ENCODE measurements around the gene PTMS. TPM values are rescaled to one million over a fixed set of nuclear protein-coding genes. Genes with fewer than 3 reads are reported as not detected.
A peak's percentile ranks its signal among the peaks of the same experiment; 100 is the strongest.

Gene PTMS
- total RNA-seq, 1 experiment from 2014 or later, result 62.9 TPM

DNA sequence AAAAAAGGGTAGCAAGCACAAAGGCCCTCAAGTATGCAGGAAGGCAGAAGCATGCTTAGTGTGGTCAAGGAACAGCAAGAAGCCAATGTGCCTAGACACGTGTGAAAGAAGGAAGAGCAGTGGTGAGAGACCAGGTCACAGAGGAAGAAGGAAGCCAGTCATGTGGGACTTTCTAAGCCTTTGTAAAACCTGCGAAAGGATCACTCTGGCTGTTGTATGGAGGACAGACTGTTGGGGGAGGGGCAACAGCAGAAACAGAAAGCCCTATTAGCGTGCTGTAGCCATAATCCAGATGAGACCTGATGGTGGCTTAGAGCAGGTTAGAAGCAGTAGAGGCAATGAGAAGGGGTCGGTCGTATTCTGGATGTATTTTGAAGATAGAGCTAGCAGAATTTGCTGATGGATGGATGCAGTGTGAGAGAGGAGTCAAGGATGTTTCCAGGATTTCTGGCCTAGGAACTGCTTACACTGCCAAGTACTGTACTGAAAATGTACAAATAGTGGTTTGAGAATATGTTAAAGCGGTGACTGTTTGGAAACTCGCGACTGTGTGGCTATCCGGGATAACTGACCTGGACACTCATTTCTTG is 7.6 kb upstream of the PTMS start:
- intact Hi-C loops (cut with micrococcal nuclease; ENCODE audit: unreplicated experiment), result no loop called here
- no peak for DNase-seq
- Mint-ChIP-seq H3K27me3 (ENCODE audit: unreplicated experiment) (peaks cover 44% of the 10 kb centered on the region), H3K36me3 (ENCODE audit: insufficient read depth, unreplicated experiment) (peaks cover 2% of the 10 kb centered on the region), H3K9me3 (ENCODE audit: low read depth, unreplicated experiment) (peaks cover 2% of the 10 kb centered on the region), H3K4me1 (ENCODE audit: low read depth, unreplicated experiment) (peaks cover 13% of the 10 kb centered on the region), H3K4me3 (ENCODE audit: low read depth, unreplicated experiment) (no peak overlapping the region), H3K27ac (ENCODE audit: unreplicated experiment) (no peak overlapping the region)
- BruUV-seq (replicated peaks), result no TSS peak
- CTCF ChIA-PET, result no interaction called here
- TF ChIP-seq, protein P1, sequence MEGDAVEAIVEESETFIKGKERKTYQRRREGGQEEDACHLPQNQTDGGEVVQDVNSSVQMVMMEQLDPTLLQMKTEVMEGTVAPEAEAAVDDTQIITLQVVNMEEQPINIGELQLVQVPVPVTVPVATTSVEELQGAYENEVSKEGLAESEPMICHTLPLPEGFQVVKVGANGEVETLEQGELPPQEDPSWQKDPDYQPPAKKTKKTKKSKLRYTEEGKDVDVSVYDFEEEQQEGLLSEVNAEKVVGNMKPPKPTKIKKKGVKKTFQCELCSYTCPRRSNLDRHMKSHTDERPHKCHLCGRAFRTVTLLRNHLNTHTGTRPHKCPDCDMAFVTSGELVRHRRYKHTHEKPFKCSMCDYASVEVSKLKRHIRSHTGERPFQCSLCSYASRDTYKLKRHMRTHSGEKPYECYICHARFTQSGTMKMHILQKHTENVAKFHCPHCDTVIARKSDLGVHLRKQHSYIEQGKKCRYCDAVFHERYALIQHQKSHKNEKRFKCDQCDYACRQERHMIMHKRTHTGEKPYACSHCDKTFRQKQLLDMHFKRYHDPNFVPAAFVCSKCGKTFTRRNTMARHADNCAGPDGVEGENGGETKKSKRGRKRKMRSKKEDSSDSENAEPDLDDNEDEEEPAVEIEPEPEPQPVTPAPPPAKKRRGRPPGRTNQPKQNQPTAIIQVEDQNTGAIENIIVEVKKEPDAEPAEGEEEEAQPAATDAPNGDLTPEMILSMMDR (IDR thresholded peaks at IDR 0.05; ENCODE audit: unreplicated experiment), result no peak

GRCh38 chr12:6759741-6760140 is 6.4 kb upstream of the PTMS start:
- H3K4me1 Mint-ChIP-seq (ENCODE audit: low read depth, unreplicated experiment), result peaks cover 17% of the 10 kb centered on the region
- CTCF ChIA-PET, result interaction anchor here (0.5 to 0.6 kb wide), 2 partner anchors 93 to 147 kb away, joined by 5 to 6 read pairs; no protein-coding TSS in a partner anchor
- TF ChIP-seq, protein P1 (IDR thresholded peaks at IDR 0.05; ENCODE audit: unreplicated experiment), result no peak
- DNase-seq, result no peak
- no peak overlapping the region for H3K4me3 Mint-ChIP-seq (ENCODE audit: low read depth, unreplicated experiment)
- no TSS peak for BruUV-seq (replicated peaks)
- peaks cover 9% of the 10 kb centered on the region for H3K36me3 Mint-ChIP-seq (ENCODE audit: insufficient read depth, unreplicated experiment)
- peaks cover 2% of the 10 kb centered on the region for H3K9me3 Mint-ChIP-seq (ENCODE audit: low read depth, unreplicated experiment)
- intact Hi-C loops (cut with micrococcal nuclease; ENCODE audit: unreplicated experiment), result no loop called here
- no peak overlapping the region for H3K27ac Mint-ChIP-seq (ENCODE audit: unreplicated experiment)
- peaks cover 47% of the 10 kb centered on the region for H3K27me3 Mint-ChIP-seq (ENCODE audit: unreplicated experiment)

DNA sequence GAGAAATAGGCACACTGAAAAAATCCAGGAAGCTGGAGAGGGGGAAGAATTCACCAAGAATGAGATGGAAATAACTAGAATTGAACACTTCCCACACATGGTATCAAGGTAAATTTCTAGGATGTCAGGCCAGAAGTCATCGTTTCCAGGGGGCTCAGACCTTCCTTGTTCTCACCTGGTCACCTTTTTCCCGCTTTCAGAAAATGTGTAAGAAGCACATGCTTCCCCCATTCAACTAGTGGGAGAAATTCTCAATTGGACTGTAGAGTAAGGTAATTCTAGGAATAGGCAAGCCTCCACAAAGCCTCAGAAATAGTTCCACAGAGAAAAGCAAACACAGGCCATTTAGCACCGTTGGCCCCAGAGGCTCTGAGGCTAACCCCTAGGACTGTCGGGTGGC is 2.8 kb upstream of the PTMS start:
- H3K36me3 Mint-ChIP-seq (ENCODE audit: insufficient read depth, unreplicated experiment), result peaks cover 41% of the 10 kb centered on the region
- H3K27me3 Mint-ChIP-seq (ENCODE audit: unreplicated experiment), result peaks cover 48% of the 10 kb centered on the region
- CTCF ChIA-PET, result interaction anchor here (0.8 kb wide), 1 partner anchor 15 kb away, joined by 3 read pairs; no protein-coding TSS in a partner anchor
- intact Hi-C loops (cut with micrococcal nuclease; ENCODE audit: unreplicated experiment), result no loop called here
- no peak overlapping the region for H3K4me3 Mint-ChIP-seq (ENCODE audit: low read depth, unreplicated experiment)
- TF ChIP-seq, protein P1 (IDR thresholded peaks at IDR 0.05; ENCODE audit: unreplicated experiment), result no peak
- H3K4me1 Mint-ChIP-seq (ENCODE audit: low read depth, unreplicated experiment), result peaks cover 39% of the 10 kb centered on the region
- DNase-seq, result no peak
- BruUV-seq (replicated peaks), result no TSS peak
- no peak overlapping the region for H3K27ac Mint-ChIP-seq (ENCODE audit: unreplicated experiment)
- H3K9me3 Mint-ChIP-seq (ENCODE audit: low read depth, unreplicated experiment), result peaks cover 2% of the 10 kb centered on the region

DNA sequence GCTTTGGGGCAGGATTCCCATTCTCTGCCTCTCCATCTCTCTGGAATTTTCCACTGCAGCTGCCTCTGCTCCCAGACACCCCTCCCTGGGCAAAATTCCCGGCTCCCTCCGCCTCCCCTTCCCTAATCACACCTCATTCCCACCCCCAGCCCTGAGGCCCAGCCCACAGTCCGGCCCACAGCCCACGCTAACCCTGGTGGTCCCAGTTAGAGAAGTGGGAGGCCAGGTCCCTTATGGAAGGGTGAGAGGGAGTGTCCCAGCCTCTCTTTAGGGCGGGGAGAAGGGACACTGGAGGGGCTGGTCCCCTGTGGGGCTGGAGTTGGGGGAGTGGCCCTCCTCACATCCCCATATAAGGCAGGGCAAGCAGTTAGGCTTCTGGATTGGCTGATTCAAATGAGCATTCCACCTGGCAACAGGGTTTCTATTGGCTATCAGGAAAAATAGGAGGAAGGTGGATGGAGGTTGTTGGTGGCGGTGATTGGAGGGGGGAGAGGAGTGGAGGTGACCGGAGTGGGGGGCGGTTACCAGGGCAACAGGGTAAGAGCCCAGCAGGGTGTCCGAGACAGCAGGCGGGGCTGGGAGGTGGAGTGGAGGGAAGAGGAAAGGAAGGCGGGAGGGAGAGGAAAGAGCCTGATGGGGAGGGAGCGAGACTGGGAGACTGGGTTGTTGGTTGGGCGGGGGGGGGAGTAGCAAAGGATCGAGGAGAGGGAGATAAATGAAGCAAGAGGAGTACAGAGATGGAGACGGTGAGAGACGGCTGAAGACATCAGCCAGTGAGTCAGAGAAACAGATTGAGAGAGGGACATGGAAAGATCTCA is 1.9 kb upstream of the PTMS start:
- H3K4me3 Mint-ChIP-seq (ENCODE audit: low read depth, unreplicated experiment), result peak overlapping the region; percentile 81
- H3K9me3 Mint-ChIP-seq (ENCODE audit: low read depth, unreplicated experiment), result peaks cover 2% of the 10 kb centered on the region
- H3K36me3 Mint-ChIP-seq (ENCODE audit: insufficient read depth, unreplicated experiment), result peaks cover 44% of the 10 kb centered on the region
- H3K27me3 Mint-ChIP-seq (ENCODE audit: unreplicated experiment), result peaks cover 41% of the 10 kb centered on the region
- CTCF ChIA-PET, result interaction anchor here (0.8 kb wide), 1 partner anchor 14 kb away, joined by 3 read pairs; no protein-coding TSS in a partner anchor
- peaks cover 40% of the 10 kb centered on the region for H3K4me1 Mint-ChIP-seq (ENCODE audit: low read depth, unreplicated experiment)
- H3K27ac Mint-ChIP-seq (ENCODE audit: unreplicated experiment), result peak overlapping the region; percentile 84
- peak; percentile 85 for DNase-seq
- TF ChIP-seq, protein P1 (IDR thresholded peaks at IDR 0.05; ENCODE audit: unreplicated experiment), result no peak
- intact Hi-C loops (cut with micrococcal nuclease; ENCODE audit: unreplicated experiment), result no loop called here
- BruUV-seq (replicated peaks), result no TSS peak

Measured in Calu3 (cell line).